ENCODE results near the gene SMO. TPM values are rescaled to one million over a fixed set of nuclear protein-coding genes. Genes with fewer than 3 reads are reported as not detected.
A peak's percentile ranks its signal among the peaks of the same experiment; 100 is the strongest.
"Not testable (repeated sequence)": the region's sequence is repeated elsewhere in the genome, so short reads cannot be mapped to it uniquely, and the experiment has no call there.

Gene SMO
- total and polyA plus RNA-seq, 12 donors = 1.7 to 8.3 (median 4.9) TPM

- peaks cover 0 to 5% (median 3%) of the 10 kb centered on the region in 9 donors for H3K4me1 ChIP-seq
- no peak overlapping the region for H3K27ac ChIP-seq
- WGBS, 2 donors = 61% methylated on average over 15 of the region's 15 CpGs
- no peak for DNase-seq
- no peaks in the 10 kb centered on the region for H3K27me3 ChIP-seq
- no peaks in the 10 kb centered on the region for H3K9me3 ChIP-seq
- no peak for TF ChIP-seq CTCF (IDR thresholded peaks at IDR 0.05)
- intact Hi-C loops (cut with DNase I) = loop anchor here in 8 of 10 donors (5.0 to 10.0 kb wide), 6 partner anchors 47 to 309 kb away; no protein-coding TSS in a partner anchor
- no peak for ATAC-seq
- H3K36me3 ChIP-seq = peaks cover 0 to 30% (median 0%) of the 10 kb centered on the region in 9 donors
- H3K4me3 ChIP-seq = no peak overlapping the region
These were observed 25.4 kb downstream of the SMO start for GRCh38 chr7:129213828-129214227.

GRCh38 chr7:129215691-129216090 lies 27.3 kb downstream of the SMO start:
- intact Hi-C loops (cut with DNase I) = loop anchor here in 8 of 10 donors (5.0 to 10.0 kb wide), 6 partner anchors 82 to 311 kb away; no protein-coding TSS in a partner anchor
- not testable (repeated sequence) for H3K4me1 ChIP-seq, H3K9me3 ChIP-seq, H3K4me3 ChIP-seq, H3K27ac ChIP-seq, ATAC-seq, DNase-seq, H3K27me3 ChIP-seq
- WGBS, 2 donors = 95 to 96% methylated on average over 13 to 15 of the region's 15 CpGs
- peaks cover 0 to 21% (median 0%) of the 10 kb centered on the region in 9 donors for H3K36me3 ChIP-seq

- not testable (repeated sequence) for H3K27ac ChIP-seq, H3K27me3 ChIP-seq, ATAC-seq, H3K4me3 ChIP-seq, DNase-seq, H3K9me3 ChIP-seq, H3K4me1 ChIP-seq
- intact Hi-C loops (cut with DNase I) = loop anchor here in 8 of 10 donors (5.0 to 10.0 kb wide), 6 partner anchors 81 to 311 kb away; no protein-coding TSS in a partner anchor
- peaks cover 0 to 16% (median 0%) of the 10 kb centered on the region in 9 donors for H3K36me3 ChIP-seq
- WGBS, 2 donors = 94 to 97% methylated on average over 34 of the region's 34 CpGs
These were observed 27.8 kb downstream of the SMO start for GRCh38 chr7:129216101-129216715.

GRCh38 chr7:129216821-129217416 lies 28.5 kb downstream of the SMO start:
- peaks cover 0 to 11% (median 0%) of the 10 kb centered on the region in 9 donors for H3K36me3 ChIP-seq
- intact Hi-C loops (cut with DNase I) = loop anchor here in 8 of 10 donors (5.0 to 10.0 kb wide), 6 partner anchors 80 to 312 kb away; no protein-coding TSS in a partner anchor
- H3K4me3 ChIP-seq, H3K27ac ChIP-seq, ATAC-seq, H3K9me3 ChIP-seq, DNase-seq, H3K27me3 ChIP-seq, H3K4me1 ChIP-seq: not testable (repeated sequence)
- WGBS, 2 donors = 71 to 81% methylated on average over 7 to 8 of the region's 8 CpGs

- no peaks in the 10 kb centered on the region for H3K27me3 ChIP-seq
- WGBS, 2 donors = 11 to 13% methylated on average over 9 of the region's 9 CpGs
- peak; percentile 85 to 96 (median 89) for TF ChIP-seq CTCF (IDR thresholded peaks at IDR 0.05)
These were observed 30.2 kb downstream of the SMO start for GRCh38 chr7:129218514-129219062.

GRCh38 chr7:129219166-129219565 lies 30.7 kb downstream of the SMO start:
- H3K27me3 ChIP-seq, H3K27ac ChIP-seq, H3K4me3 ChIP-seq, DNase-seq, H3K36me3 ChIP-seq, ATAC-seq, H3K9me3 ChIP-seq: not testable (repeated sequence)
- intact Hi-C loops (cut with DNase I) = loop anchor here in 9 of 10 donors (2.0 to 10.0 kb wide), 10 partner anchors 52 to 314 kb away; no protein-coding TSS in a partner anchor
- H3K4me1 ChIP-seq = peaks cover 0 to 18% (median 3%) of the 10 kb centered on the region in 9 donors
- WGBS, 2 donors = 88 to 91% methylated on average over 4 of the region's 4 CpGs

More at GRCh38 chr7:129218514-129219062, 30.2 kb downstream of the SMO start:
- Histone ChIP-seq H3K4me1 (peaks cover 0 to 13% (median 0%) of the 10 kb centered on the region in 9 donors), H3K36me3 (no peaks in the 10 kb centered on the region), H3K27ac (no peak overlapping the region), H3K4me3 (no peak overlapping the region), H3K9me3 (no peaks in the 10 kb centered on the region)
- DNase-seq = peak; percentile 73 to 86
- peak; percentile 81 to 95 (median 90) for ATAC-seq
- intact Hi-C loops (cut with DNase I) = loop anchor here (1.0 to 10.0 kb wide), 11 partner anchors 52 to 314 kb away; no protein-coding TSS in a partner anchor

Data from heart right ventricle (tissue), 16 donors.